Ishikawa (cell line): ENCODE data around the gene PPP4R3B.

Experiments
- CEBPB ChIP-seq: IDR thresholded peaks from 2 replicates; pipeline ENCODE4 v1.6.1; 2012
- CREB1 ChIP-seq: IDR thresholded peaks from 2 replicates; pipeline ENCODE4 v1.6.1; 2012; ENCODE audit warnings: low read depth
- EGR1 ChIP-seq: IDR thresholded peaks from 2 replicates; pipeline ENCODE4 v1.6.1; 2012
- EP300 ChIP-seq: IDR thresholded peaks from 2 replicates; pipeline ENCODE4 v1.6.1; 2012; ENCODE audit warnings: borderline replicate concordance
- FOXM1 ChIP-seq: IDR thresholded peaks from 2 replicates; pipeline ENCODE4 v1.6.1; 2012; ENCODE audit warnings: low read depth, borderline replicate concordance
- NFIC ChIP-seq: IDR thresholded peaks from 2 replicates; pipeline ENCODE4 v1.6.1; 2012
- RAD21 ChIP-seq: IDR thresholded peaks from 2 replicates; pipeline ENCODE4 v1.6.1; 2012; ENCODE audit warnings: low read depth
- TAF1 ChIP-seq: IDR thresholded peaks from 2 replicates; pipeline ENCODE4 v1.6.1; 2012; ENCODE audit warnings: low read depth, mild to moderate bottlenecking
- TCF12 ChIP-seq: IDR thresholded peaks from 2 replicates; pipeline ENCODE4 v1.6.1; 2012; ENCODE audit warnings: low read depth
- TEAD4 ChIP-seq: IDR thresholded peaks from 2 replicates; pipeline ENCODE4 v1.6.1; 2012
- YY1 ChIP-seq: IDR thresholded peaks from 2 replicates; pipeline ENCODE4 v1.6.1; 2012; ENCODE audit warnings: low read depth
- ZBTB7A ChIP-seq: IDR thresholded peaks from 2 replicates; pipeline ENCODE4 v1.6.1; 2012; ENCODE audit warnings: low read depth
- TF ChIP-seq, protein P1 (sequence below): IDR thresholded peaks from 2 replicates; pipeline ENCODE4 v1.6.1; 2012
- TF ChIP-seq, protein P2 (sequence below): IDR thresholded peaks from 2 replicates; pipeline ENCODE4 v1.6.1; 2012
- TF ChIP-seq, protein P3 (sequence below): IDR thresholded peaks from 2 replicates; pipeline ENCODE4 v1.6.1; 2012; ENCODE audit warnings: low read depth, mild to moderate bottlenecking

Gene PPP4R3B

DNA sequence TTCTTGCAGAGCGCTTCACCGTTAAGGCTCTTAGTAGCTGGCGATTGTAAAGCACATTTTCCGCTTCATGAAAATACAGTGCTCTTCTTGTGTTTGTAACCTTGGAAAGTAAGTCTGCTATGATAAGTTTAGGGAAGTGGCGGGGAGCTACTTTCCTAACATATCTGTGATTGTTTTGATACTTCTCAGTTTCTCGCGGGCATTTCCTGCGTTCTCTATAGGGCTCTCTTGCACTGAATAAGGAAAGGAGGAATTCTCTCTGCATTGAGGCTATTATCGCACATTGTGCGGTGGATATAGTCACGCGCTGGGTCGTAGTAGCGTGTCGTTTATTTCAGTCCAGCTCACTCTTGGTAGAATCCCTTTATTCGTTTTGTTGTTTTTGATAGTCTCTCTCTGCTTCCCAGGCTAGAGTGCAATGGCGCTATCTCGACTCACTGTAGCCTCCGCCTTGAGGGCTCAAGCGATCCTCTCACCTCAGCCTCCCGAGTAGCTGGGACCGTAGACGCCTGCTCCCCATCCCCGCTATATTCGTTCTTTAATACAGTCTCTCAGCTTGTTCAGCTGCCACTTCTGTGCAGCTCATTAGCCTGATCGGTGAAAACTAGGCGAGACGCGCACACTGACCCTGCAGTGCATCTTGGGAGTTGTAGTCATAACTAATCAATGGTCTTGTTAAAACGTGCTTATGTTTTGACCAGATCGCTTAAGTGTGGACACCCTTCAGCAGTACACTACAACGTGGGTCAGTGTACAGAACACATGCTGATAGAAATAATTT, 1.0 kb upstream of the PPP4R3B start:
- TF ChIP-seq, protein P1, sequence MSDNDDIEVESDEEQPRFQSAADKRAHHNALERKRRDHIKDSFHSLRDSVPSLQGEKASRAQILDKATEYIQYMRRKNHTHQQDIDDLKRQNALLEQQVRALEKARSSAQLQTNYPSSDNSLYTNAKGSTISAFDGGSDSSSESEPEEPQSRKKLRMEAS: peak; percentile 48; the same call in 1 of the 2 replicates
- TF ChIP-seq TAF1: no peak
- TF ChIP-seq CEBPB: no peak

DNA sequence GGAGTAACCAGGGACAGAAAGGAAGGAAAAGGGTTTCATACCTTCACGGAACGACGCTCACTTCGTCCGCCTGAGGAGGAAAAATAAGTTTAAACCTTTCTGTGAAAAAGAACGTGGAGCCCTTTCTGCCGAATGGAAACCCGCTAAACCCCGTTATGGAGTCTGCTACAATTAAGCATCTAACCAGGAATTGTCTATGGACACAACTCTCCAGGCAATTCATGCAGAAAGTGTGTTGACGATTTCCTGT, 528 bp upstream of the PPP4R3B start:
- TF ChIP-seq FOXM1 (no peak), TAF1 (no peak), TEAD4 (no peak), CREB1 (no peak), EGR1 (no peak), YY1 (no peak), NFIC (no peak), ZBTB7A (no peak), RAD21 (no peak), EP300 (no peak)
- TF ChIP-seq, protein P2, sequence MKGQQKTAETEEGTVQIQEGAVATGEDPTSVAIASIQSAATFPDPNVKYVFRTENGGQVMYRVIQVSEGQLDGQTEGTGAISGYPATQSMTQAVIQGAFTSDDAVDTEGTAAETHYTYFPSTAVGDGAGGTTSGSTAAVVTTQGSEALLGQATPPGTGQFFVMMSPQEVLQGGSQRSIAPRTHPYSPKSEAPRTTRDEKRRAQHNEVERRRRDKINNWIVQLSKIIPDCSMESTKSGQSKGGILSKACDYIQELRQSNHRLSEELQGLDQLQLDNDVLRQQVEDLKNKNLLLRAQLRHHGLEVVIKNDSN: no peak
- TF ChIP-seq, protein P1: no peak
- TF ChIP-seq, protein P3, sequence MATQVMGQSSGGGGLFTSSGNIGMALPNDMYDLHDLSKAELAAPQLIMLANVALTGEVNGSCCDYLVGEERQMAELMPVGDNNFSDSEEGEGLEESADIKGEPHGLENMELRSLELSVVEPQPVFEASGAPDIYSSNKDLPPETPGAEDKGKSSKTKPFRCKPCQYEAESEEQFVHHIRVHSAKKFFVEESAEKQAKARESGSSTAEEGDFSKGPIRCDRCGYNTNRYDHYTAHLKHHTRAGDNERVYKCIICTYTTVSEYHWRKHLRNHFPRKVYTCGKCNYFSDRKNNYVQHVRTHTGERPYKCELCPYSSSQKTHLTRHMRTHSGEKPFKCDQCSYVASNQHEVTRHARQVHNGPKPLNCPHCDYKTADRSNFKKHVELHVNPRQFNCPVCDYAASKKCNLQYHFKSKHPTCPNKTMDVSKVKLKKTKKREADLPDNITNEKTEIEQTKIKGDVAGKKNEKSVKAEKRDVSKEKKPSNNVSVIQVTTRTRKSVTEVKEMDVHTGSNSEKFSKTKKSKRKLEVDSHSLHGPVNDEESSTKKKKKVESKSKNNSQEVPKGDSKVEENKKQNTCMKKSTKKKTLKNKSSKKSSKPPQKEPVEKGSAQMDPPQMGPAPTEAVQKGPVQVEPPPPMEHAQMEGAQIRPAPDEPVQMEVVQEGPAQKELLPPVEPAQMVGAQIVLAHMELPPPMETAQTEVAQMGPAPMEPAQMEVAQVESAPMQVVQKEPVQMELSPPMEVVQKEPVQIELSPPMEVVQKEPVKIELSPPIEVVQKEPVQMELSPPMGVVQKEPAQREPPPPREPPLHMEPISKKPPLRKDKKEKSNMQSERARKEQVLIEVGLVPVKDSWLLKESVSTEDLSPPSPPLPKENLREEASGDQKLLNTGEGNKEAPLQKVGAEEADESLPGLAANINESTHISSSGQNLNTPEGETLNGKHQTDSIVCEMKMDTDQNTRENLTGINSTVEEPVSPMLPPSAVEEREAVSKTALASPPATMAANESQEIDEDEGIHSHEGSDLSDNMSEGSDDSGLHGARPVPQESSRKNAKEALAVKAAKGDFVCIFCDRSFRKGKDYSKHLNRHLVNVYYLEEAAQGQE: no peak

DNA sequence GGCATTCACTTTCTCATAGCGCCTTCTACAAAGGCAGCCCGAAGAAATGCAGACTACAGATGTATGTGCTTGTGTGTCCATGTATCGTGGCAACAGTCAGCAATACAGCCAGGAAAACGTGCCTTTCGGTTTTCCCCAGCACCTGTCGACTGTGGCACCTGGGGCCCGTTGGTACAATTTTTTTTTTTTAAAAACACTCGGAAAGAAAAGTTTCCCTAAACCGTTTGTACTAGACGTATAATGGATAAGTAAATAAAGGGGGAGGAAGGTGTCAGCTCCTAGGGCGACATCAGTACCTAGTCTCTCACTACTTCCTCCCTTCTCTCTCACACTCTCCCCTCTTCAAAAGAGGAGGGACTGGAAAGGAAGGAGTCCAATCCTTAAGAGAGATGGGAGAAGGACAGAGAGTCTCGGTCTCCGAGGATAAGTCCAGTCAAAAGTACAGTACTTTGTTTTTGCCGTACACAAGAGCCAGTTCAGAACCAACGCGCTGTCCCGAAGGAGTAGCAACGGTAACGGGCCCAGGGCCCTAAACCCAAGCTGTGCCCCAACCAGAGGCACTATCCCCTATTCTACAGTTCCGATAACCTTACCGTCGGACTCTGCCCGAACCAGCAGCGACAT, 759 bp downstream of the PPP4R3B start:
- TF ChIP-seq, protein P1: peak; percentile 6; the same call in 1 of the 2 replicates
- TF ChIP-seq FOXM1: no peak

DNA sequence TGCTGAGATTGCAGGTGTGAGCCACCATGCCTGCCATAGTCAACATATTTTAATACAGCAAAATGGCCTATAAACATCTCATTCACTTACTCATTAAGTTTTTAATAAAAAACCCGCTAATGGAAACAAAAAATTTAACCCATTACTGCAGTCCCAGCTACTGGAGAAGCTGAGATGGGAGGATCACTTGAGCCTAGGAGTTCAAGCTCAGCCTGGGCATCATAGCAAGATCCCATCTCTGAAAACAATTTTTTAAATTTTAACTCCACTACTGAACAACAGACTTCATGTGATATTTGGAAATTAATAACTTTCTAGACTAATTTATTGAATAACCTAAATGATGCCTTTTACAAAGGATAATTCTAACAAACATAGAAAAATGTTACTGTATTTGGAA, 5.4 kb downstream of the PPP4R3B start:
- TF ChIP-seq NFIC (no peak), EP300 (no peak), FOXM1 (no peak), TAF1 (no peak), YY1 (no peak), CREB1 (no peak), ZBTB7A (no peak)

DNA sequence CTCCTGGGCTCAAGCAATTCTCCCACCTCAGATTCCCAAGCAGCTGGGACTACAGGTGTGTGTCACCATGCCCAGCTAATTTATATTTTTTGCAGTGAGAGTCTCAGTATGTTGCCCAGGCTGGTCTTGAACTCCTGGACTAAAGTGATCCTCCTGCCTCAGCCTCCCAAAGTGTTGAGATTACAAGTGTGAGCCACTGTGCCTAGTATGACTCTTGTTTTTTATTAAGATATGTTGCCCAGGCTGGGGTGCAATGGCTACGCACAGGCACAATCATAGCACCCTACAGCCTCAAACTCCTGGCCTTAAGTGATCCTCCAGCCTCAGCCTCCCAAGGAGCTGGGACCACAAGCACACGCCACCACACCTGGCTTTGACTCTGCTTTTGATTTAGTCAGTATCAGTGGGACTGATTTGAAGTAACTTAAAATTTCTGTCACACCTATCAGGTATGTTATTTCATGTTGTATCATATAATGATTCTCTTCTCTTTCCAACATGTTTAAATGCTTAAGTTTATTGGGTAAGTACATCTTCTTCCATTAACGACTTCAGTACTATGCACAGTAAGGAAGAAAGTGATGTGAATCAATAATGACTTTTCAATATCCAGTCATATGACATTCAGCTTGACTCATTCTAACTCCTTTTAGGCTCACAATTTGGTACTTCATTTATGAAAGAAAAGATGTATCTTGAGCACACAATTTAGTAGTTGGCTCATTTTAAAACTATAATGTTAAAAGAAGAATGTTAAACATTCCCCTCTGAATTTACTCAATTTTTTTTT, 6.3 kb downstream of the PPP4R3B start:
- TF ChIP-seq, protein P2: no peak
- TF ChIP-seq ZBTB7A (no peak), TEAD4 (no peak), CEBPB (no peak), CREB1 (no peak), EP300 (no peak), YY1 (no peak), NFIC (no peak), TAF1 (no peak), RAD21 (no peak), FOXM1 (no peak), TCF12 (no peak), EGR1 (no peak)
- TF ChIP-seq, protein P3: no peak
- TF ChIP-seq, protein P1: no peak
